BE2C (cell line): ENCODE measurements around the gene PPP2R5B.

Experiments
- DNase-seq: peaks from one replicate; pipeline ENCODE4 v3.0.0-alpha.2; 2020
- H3K27me3 ChIP-seq: fragments of 250-450 bp; sonication (Bioruptor Pico); 2 replicates; pipeline ENCODE4 v1.5.1; 2020; ENCODE audit warnings: mild to moderate bottlenecking
- H3K36me3 ChIP-seq: fragments of 250-450 bp; sonication (Bioruptor Pico); 2 replicates; pipeline ENCODE4 v1.5.1; 2020; ENCODE audit warnings: mild to moderate bottlenecking
- H3K4me1 ChIP-seq: fragments of 250-450 bp; sonication (Bioruptor Pico); 2 replicates; pipeline ENCODE4 v1.5.1; 2020
- H3K4me3 ChIP-seq: 2 replicates; pipeline ENCODE4 v1.5.1; 2011; ENCODE audit warnings: low read depth, low read length
- H3K9me3 ChIP-seq: fragments of 250-450 bp; sonication (Bioruptor Pico); 2 replicates; pipeline ENCODE4 v1.5.1; 2020
- CTCF ChIP-seq: IDR thresholded peaks from 2 replicates; pipeline ENCODE4 v1.5.1; 2012; ENCODE audit warnings: mild to moderate bottlenecking, low read depth, low read length

PPP2R5B gene

DNA sequence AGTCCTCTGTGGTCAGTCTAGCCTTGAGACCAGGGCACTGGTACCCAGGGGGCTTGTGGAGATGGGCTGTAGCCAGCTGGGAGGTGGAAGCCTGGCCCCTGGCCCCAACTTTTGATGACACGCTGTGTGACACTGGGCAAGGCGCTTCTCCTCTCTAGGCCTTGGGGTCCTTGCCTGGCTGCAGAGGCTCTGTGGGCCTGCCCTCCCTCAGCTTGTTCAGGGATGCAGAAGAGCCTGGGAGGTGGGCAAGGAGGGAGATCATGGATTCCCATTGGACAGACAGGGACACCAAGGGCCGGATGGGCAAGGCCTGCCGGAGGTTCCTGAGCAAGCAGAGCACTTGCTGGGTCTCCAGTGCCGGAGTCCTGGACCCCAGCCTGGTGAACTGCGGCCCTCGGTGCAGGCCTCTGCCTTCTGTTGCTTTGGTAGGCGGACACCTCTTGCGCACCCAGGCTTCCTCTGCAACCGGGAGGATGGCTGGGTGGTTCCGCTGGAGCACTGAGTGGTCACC lies 1.3 kb upstream of the PPP2R5B start:
- H3K4me3 ChIP-seq = no peak overlapping the region

GRCh38 chr11:64924910-64925284 lies 408 bp downstream of the PPP2R5B start:
- no peaks in the 10 kb centered on the region for H3K36me3 ChIP-seq
- no peak for TF ChIP-seq CTCF
- no peaks in the 10 kb centered on the region for H3K4me1 ChIP-seq
- no peak for DNase-seq
- H3K4me3 ChIP-seq = peak overlapping the region; percentile 63
- H3K27me3 ChIP-seq = no peaks in the 10 kb centered on the region
- H3K9me3 ChIP-seq = no peaks in the 10 kb centered on the region

More for the DNA sequence above, 1.3 kb upstream of the PPP2R5B start:
- DNase-seq = no peak
- Histone ChIP-seq H3K9me3 (no peaks in the 10 kb centered on the region), H3K4me1 (no peaks in the 10 kb centered on the region), H3K36me3 (no peaks in the 10 kb centered on the region), H3K27me3 (no peaks in the 10 kb centered on the region)
- TF ChIP-seq CTCF = no peak

DNA sequence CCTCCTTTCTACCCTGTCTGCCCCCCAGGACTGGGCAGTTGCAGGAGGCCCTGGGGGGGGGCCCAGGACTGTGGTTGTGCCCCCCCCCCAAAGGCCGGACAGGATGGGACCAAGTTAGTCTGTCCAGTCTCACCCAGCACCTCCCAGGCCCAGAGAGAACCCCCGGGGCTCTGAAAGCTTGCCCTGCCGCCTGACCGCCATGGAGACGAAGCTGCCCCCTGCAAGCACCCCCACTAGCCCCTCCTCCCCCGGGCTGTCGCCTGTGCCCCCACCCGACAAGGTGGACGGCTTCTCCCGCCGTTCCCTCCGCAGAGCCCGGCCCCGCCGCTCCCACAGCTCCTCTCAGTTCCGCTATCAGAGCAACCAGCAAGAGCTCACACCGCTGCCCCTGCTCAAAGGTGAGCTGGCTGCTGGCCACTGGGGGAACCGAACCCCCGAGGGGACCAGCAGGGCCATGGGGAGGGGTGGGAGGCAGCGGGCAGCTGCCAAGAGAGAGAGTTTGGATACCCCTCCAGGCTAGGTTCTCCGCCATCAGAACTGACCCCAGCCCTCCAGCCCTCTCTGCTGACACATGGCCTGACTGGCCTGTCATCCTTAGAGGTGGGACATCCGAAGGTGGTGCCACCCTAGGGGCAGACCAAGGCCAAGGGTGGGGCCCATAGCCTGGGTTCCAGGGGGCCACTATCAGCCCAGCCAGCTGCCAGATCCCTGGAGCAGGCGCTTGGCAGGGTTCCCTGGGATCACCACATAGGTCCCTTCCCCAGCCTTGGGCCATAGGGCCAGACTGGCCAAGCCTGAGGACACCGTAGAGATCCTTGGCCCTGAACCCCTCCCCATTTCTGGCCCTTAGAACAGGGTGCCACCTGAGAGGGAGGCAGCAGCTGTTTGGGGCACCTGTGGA lies 1.3 kb downstream of the PPP2R5B start:
- no peak for TF ChIP-seq CTCF
- no peak for DNase-seq
- no peaks in the 10 kb centered on the region for H3K36me3 ChIP-seq
- no peak overlapping the region for H3K4me3 ChIP-seq
- no peaks in the 10 kb centered on the region for H3K27me3 ChIP-seq
- H3K4me1 ChIP-seq = no peaks in the 10 kb centered on the region
- no peaks in the 10 kb centered on the region for H3K9me3 ChIP-seq

- H3K4me3 ChIP-seq = no peak overlapping the region
- no peaks in the 10 kb centered on the region for H3K27me3 ChIP-seq
- DNase-seq = no peak
- no peaks in the 10 kb centered on the region for H3K9me3 ChIP-seq
- no peak for TF ChIP-seq CTCF
- H3K36me3 ChIP-seq = no peaks in the 10 kb centered on the region
- H3K4me1 ChIP-seq = no peaks in the 10 kb centered on the region
Observed at GRCh38 chr11:64926689-64927088, 2.2 kb downstream of the PPP2R5B start.

GRCh38 chr11:64928957-64929356 lies 4.5 kb downstream of the PPP2R5B start:
- TF ChIP-seq CTCF = no peak
- H3K9me3 ChIP-seq = no peaks in the 10 kb centered on the region
- H3K4me3 ChIP-seq = no peak overlapping the region
- no peaks in the 10 kb centered on the region for H3K36me3 ChIP-seq
- no peak for DNase-seq
- no peaks in the 10 kb centered on the region for H3K4me1 ChIP-seq
- H3K27me3 ChIP-seq = no peaks in the 10 kb centered on the region

GRCh38 chr11:64929625-64930024 lies 5.1 kb downstream of the PPP2R5B start:
- H3K36me3 ChIP-seq = no peaks in the 10 kb centered on the region
- no peaks in the 10 kb centered on the region for H3K4me1 ChIP-seq
- H3K4me3 ChIP-seq = no peak overlapping the region
- TF ChIP-seq CTCF = no peak
- H3K9me3 ChIP-seq = no peaks in the 10 kb centered on the region
- DNase-seq = no peak
- H3K27me3 ChIP-seq = no peaks in the 10 kb centered on the region
